H1 (cell line): Measurements from ENCODE around the gene RILP. TPM values are rescaled to one million over a fixed set of nuclear protein-coding genes. Genes with fewer than 3 reads are reported as not detected.

Experiments used
- CTCF ChIA-PET: fragments of 300-600 bp; sonication (Branson Sonifier 250); formaldehyde crosslinking; loops from one replicate; lab custom pipeline; 2021; ENCODE audit not compliant: partially characterized antibody; lab: Charles Lee
- POLR2A ChIA-PET: fragments of 300-600 bp; sonication (Branson Sonifier 250); formaldehyde crosslinking; loops from one replicate; lab custom pipeline; 2021; ENCODE audit warnings: inconsistent platforms; ENCODE audit not compliant: partially characterized antibody; lab: Charles Lee
- DNase-seq, 2 experiments: peaks; one replicate each; pipeline versions ENCODE4 v3.0.0 to v3.0.0-alpha.2; 2010 to 2022; ENCODE audit warnings: low spot score in 2 of 2, low read depth in 1 of 2, mixed read lengths in 1 of 2
- FAIRE-seq: peaks from 2 replicates; lab custom pipeline; 2011; peaks lifted over from hg19 to GRCh38; lab: Jason Lieb, UNC
- H2AFZ ChIP-seq: 2 replicates; pipeline ENCODE4 v1.8.1; 2012; ENCODE audit warnings: low read length, inconsistent platforms
- H2AK5ac ChIP-seq: 2 replicates; pipeline ENCODE4 v1.6.1; 2013; ENCODE audit warnings: low read depth, low read length
- H2BK120ac ChIP-seq: replicated peaks from 2 replicates; pipeline ENCODE3; 2013; ENCODE audit warnings: low read depth, low read length, inconsistent platforms
- H2BK12ac ChIP-seq: 2 replicates; pipeline ENCODE4 v1.6.1; 2013; ENCODE audit warnings: low read depth, low read length
- H2BK15ac ChIP-seq: 2 replicates; pipeline ENCODE4 v1.6.1; 2013; ENCODE audit warnings: low read length
- H2BK20ac ChIP-seq: 2 replicates; pipeline ENCODE4 v1.6.1; 2013; ENCODE audit warnings: low read length
- H2BK5ac ChIP-seq: 2 replicates; pipeline ENCODE4 v1.6.1; 2013; ENCODE audit warnings: low read depth, low read length
- H3K14ac ChIP-seq: 2 replicates; pipeline ENCODE4 v1.6.1; 2013; ENCODE audit warnings: inconsistent platforms; ENCODE audit not compliant: insufficient read length
- H3K18ac ChIP-seq: 2 replicates; pipeline ENCODE4 v1.6.1; 2013; ENCODE audit warnings: low read length; ENCODE audit errors: extremely low read depth
- H3K23ac ChIP-seq: 2 replicates; pipeline ENCODE4 v1.6.1; 2013; ENCODE audit warnings: inconsistent platforms; ENCODE audit not compliant: insufficient read length
- H3K23me2 ChIP-seq: 2 replicates; pipeline ENCODE4 v1.6.1; 2013; ENCODE audit warnings: low read depth, low read length
- H3K27ac ChIP-seq: 2 replicates; pipeline ENCODE4 v1.6.1; 2011; ENCODE audit warnings: low read depth, low read length, inconsistent platforms
- H3K27me3 ChIP-seq, 4 experiments: replicated peaks in 1 of 4; 1 replicate in 1 of 4; 2 replicates in 3 of 4; pipeline versions ENCODE4 v1.6.1 to v1.8.1; 2011 to 2013; ENCODE audit warnings: low read length in 3 of 4, mild to moderate bottlenecking in 3 of 4, inconsistent platforms in 2 of 4, mixed read lengths in 2 of 4, moderate library complexity in 1 of 4; ENCODE audit not compliant: control insufficient read depth in 3 of 4, insufficient read depth in 3 of 4; ENCODE audit errors: extremely low read depth in 1 of 4
- H3K36me3 ChIP-seq, 4 experiments: 2 replicates each; pipeline versions ENCODE4 v1.6.1 to v1.8.1; 2011 to 2013; ENCODE audit warnings: mild to moderate bottlenecking in 4 of 4, low read length in 3 of 4, moderate library complexity in 2 of 4, control low read depth in 1 of 4, inconsistent platforms in 1 of 4; ENCODE audit not compliant: insufficient read depth in 4 of 4, control insufficient read depth in 2 of 4
- H3K4ac ChIP-seq: replicated peaks from 2 replicates; pipeline ENCODE3; 2013; ENCODE audit warnings: low read length, low read depth, mixed read lengths, inconsistent platforms; ENCODE audit not compliant: insufficient read length
- H3K4me1 ChIP-seq, 4 experiments: replicated peaks in 1 of 4; 1 replicate in 1 of 4; 2 replicates in 3 of 4; pipeline versions ENCODE4 v1.6.1 to v1.8.1; 2011 to 2013; ENCODE audit warnings: low read length in 3 of 4, inconsistent platforms in 2 of 4, mixed read lengths in 1 of 4; ENCODE audit not compliant: insufficient read depth in 4 of 4, control insufficient read depth in 3 of 4
- H3K4me2 ChIP-seq, 2 experiments: 2 replicates each; pipeline versions ENCODE4 v1.6.1 to v1.8.1; 2011 to 2013; ENCODE audit warnings: low read depth in 2 of 2, low read length in 2 of 2, control low read depth in 1 of 2, inconsistent platforms in 1 of 2, mild to moderate bottlenecking in 1 of 2; ENCODE audit not compliant: insufficient read depth in 1 of 2
- H3K4me3 ChIP-seq, 4 experiments: fragments of 200-600, 300-600 bp in 1 of 4; sonication (generic), shearing (Covaris generic), sonication (Bioruptor Twin) in 1 of 4; 2 replicates each; pipeline versions ENCODE4 v1.5.1 to v1.8.1; 2011 to 2016; ENCODE audit warnings: low read length in 4 of 4, low read depth in 3 of 4, control low read depth in 2 of 4, inconsistent platforms in 2 of 4, mild to moderate bottlenecking in 2 of 4, mixed read lengths in 1 of 4, moderate library complexity in 1 of 4; ENCODE audit not compliant: insufficient read depth in 2 of 4; ENCODE audit errors: extremely low read depth in 1 of 4
- H3K56ac ChIP-seq: replicated peaks from 2 replicates; pipeline ENCODE3; 2013; ENCODE audit warnings: low read depth, mild to moderate bottlenecking, mixed read lengths, low read length, inconsistent platforms; ENCODE audit not compliant: insufficient read length
- H3K79me1 ChIP-seq: 2 replicates; pipeline ENCODE4 v1.6.1; 2013; ENCODE audit warnings: low read depth, low read length, control low read depth
- H3K79me2 ChIP-seq, 2 experiments: 2 replicates each; pipeline versions ENCODE4 v1.6.1 to v1.8.1; 2012 to 2013; ENCODE audit warnings: low read length in 2 of 2, mild to moderate bottlenecking in 2 of 2, inconsistent platforms in 1 of 2; ENCODE audit not compliant: insufficient read depth in 2 of 2, control insufficient read depth in 1 of 2
- H3K9ac ChIP-seq, 4 experiments: replicated peaks in 1 of 4; 1 replicate in 1 of 4; 2 replicates in 3 of 4; pipeline versions ENCODE4 v1.6.1 to v1.8.1; 2011 to 2013; ENCODE audit warnings: low read depth in 3 of 4, low read length in 3 of 4, control low read depth in 2 of 4, mild to moderate bottlenecking in 2 of 4, moderate library complexity in 2 of 4, inconsistent platforms in 1 of 4; ENCODE audit errors: extremely low read depth in 1 of 4
- H3K9me3 ChIP-seq, 2 experiments: 2 replicates each; pipeline versions ENCODE4 v1.6.1 to v1.8.1; 2012 to 2013; ENCODE audit warnings: mild to moderate bottlenecking in 2 of 2, moderate library complexity in 2 of 2, control low read depth in 1 of 2, inconsistent platforms in 1 of 2, low read depth in 1 of 2, low read length in 1 of 2, mixed read lengths in 1 of 2; ENCODE audit not compliant: insufficient read depth in 2 of 2
- H4K20me1 ChIP-seq, 2 experiments: replicated peaks in 1 of 2; 2 replicates each; pipeline versions ENCODE3 to v1.8.1; 2011 to 2013; ENCODE audit warnings: inconsistent platforms in 2 of 2, low read length in 2 of 2, mild to moderate bottlenecking in 1 of 2; ENCODE audit not compliant: insufficient read depth in 2 of 2, control insufficient read depth in 1 of 2
- H4K5ac ChIP-seq: 2 replicates; pipeline ENCODE4 v1.6.1; 2013; ENCODE audit warnings: low read length, low read depth, mixed read lengths, inconsistent platforms; ENCODE audit not compliant: insufficient read length
- H4K8ac ChIP-seq: 2 replicates; pipeline ENCODE4 v1.8.0; 2013; ENCODE audit warnings: mild to moderate bottlenecking, moderate library complexity, low read length, inconsistent platforms; ENCODE audit not compliant: insufficient read depth; ENCODE audit errors: extremely low read depth
- H4K91ac ChIP-seq: replicated peaks from 2 replicates; pipeline ENCODE3; 2013; ENCODE audit warnings: low read length, mixed read lengths, inconsistent platforms; ENCODE audit not compliant: insufficient read length
- JUND ChIP-seq: IDR thresholded peaks from 2 replicates; pipeline ENCODE4 v1.6.1; 2011; ENCODE audit warnings: mild to moderate bottlenecking, improper control_type of control experiment, low read length
- SIN3A ChIP-seq, 2 experiments: IDR thresholded peaks in 1 of 2; conservative IDR thresholded peaks in 1 of 2; 2 replicates each; pipeline ENCODE4 v1.6.1; 2011 to 2012; ENCODE audit warnings: low read length in 2 of 2, improper control_type of control experiment in 1 of 2, low read depth in 1 of 2, mild to moderate bottlenecking in 1 of 2
- WGBS, 2 experiments: shearing (Covaris generic) in 1 of 2; methylation state at CpG; one replicate each; pipeline versions ENCODE4 v1.1.6 to v1.1.7; 2013 to 2015; ENCODE audit warnings: low lambda C conversion rate in 2 of 2, mixed read lengths in 2 of 2, inconsistent platforms in 1 of 2, low coverage in 1 of 2, missing lambda C conversion rate in 1 of 2; ENCODE audit not compliant: insufficient replicate concordance in 2 of 2, insufficient coverage in 1 of 2, insufficient read length in 1 of 2; ENCODE audit errors: extremely low coverage in 1 of 2, missing lambda C conversion rate in 1 of 2; 5-methylcytosine and 5-hydroxymethylcytosine counted together
- polyA plus RNA-seq, 7 experiments: library from polyadenylated mRNA; depleted of rRNA in 3 of 7; stranded (reverse) in 5 of 7; unstranded in 2 of 7; fragments of >200 nt in 5 of 7; fragments of 200-250 nt in 2 of 7; gene quantifications; 1 replicate in 5 of 7; 2 replicates in 1 of 7; 4 replicates in 1 of 7; pipeline versions ENCODE4 v1.2.1 to v1.2.3, GENCODE V29; 2011 to 2013; ENCODE audit warnings: missing spikeins in 2 of 7, mixed read lengths in 2 of 7
- total RNA-seq: library from RNA; stranded (reverse); fragmentation: NEBNext Ultra II Directional; extraction: Animal tissue kit (Norgen Biotek cat#: 25700); gene quantifications from 2 replicates; pipeline ENCODE4 v1.2.1, GENCODE V29; 2021

Gene RILP
- total and polyA plus RNA-seq, 2 of the 8 experiments (the other 6 are each of a cell fraction or from before 2014, with no cell fraction given) = 6.8 to 7.2 TPM

GRCh38 chr17:1630662-1631061, 19.0 kb downstream of the RILP start:
- Histone ChIP-seq H3K18ac (no peak overlapping the region), H3K23ac (no peak overlapping the region), H3K4ac (no peak overlapping the region), H3K23me2 (peaks cover 14% of the 10 kb centered on the region), H3K9ac (no peak overlapping the region), H3K4me3 (no peak overlapping the region), H3K56ac (no peak overlapping the region), H2BK5ac (no peak overlapping the region), H4K5ac (no peak overlapping the region), H3K27ac (no peak overlapping the region), H3K14ac (no peak overlapping the region), H3K4me1 (peaks cover 0 to 7% (median 5%) of the 10 kb centered on the region in 4 experiments; a peak in 6 of 7 replicates), H2BK15ac (no peak overlapping the region), H3K9me3 (no peaks in the 10 kb centered on the region), H2BK20ac (no peak overlapping the region), H2AFZ (no peak overlapping the region), H3K36me3 (no peaks in the 10 kb centered on the region), H3K4me2 (no peak overlapping the region), H4K20me1 (peaks cover 0 to 4% of the 10 kb centered on the region in 2 experiments), H4K8ac (no peak overlapping the region), H2AK5ac (no peak overlapping the region), H2BK12ac (no peak overlapping the region), H2BK120ac (no peak overlapping the region), H3K27me3 (peaks cover 0 to 13% (median 5%) of the 10 kb centered on the region in 4 experiments; a peak in 5 of 7 replicates), H4K91ac (no peak overlapping the region)
- WGBS, 2 experiments = 76% methylated on average over 4 of the region's 4 CpGs; no CpG with 5 or more reads in 1 of the 2 experiments
- CTCF ChIA-PET = interaction anchor here (0.6 to 14.5 kb wide), 26 partner anchors 7 to 115 kb away, joined by 3 to 146 read pairs (median 4); partner anchors contain the start of gene SCARF1
- POLR2A ChIA-PET = interaction anchor here (1.2 to 6.2 kb wide), 4 partner anchors 9 to 56 kb away, joined by 4 to 29 read pairs (median 12); no protein-coding TSS in a partner anchor
- TF ChIP-seq JUND (0 out of 2 replicates have a peak, but pooled peaks have one; percentile 30), SIN3A (conservative IDR thresholded peaks at IDR 0.05 in 1 of 2, IDR thresholded peaks at IDR 0.05 in 1 of 2; ENCODE audit: low read depth in 1 of 2, low read length in 2 of 2) (no peak)
- TF ChIP-seq, all 59 proteins: peak for 1
- no peaks in the 10 kb centered on the region for H3K79me2 ChIP-seq
- FAIRE-seq = no peak
- DNase-seq = no peak
- no peaks in the 10 kb centered on the region for H3K79me1 ChIP-seq
